GM12873 (cell line): ENCODE data around the gene GATB.
A peak's percentile ranks its signal among the peaks of the same experiment; 100 is the strongest.

Experiments used
- TF ChIP-seq, protein P1 (sequence below): IDR thresholded peaks from 2 replicates; pipeline ENCODE4 v1.5.1; 2012; ENCODE audit warnings: low read depth, mild to moderate bottlenecking, moderate library complexity, low read length, control low read depth; ENCODE audit not compliant: insufficient read depth; ENCODE audit errors: missing control alignments

Gene GATB

DNA sequence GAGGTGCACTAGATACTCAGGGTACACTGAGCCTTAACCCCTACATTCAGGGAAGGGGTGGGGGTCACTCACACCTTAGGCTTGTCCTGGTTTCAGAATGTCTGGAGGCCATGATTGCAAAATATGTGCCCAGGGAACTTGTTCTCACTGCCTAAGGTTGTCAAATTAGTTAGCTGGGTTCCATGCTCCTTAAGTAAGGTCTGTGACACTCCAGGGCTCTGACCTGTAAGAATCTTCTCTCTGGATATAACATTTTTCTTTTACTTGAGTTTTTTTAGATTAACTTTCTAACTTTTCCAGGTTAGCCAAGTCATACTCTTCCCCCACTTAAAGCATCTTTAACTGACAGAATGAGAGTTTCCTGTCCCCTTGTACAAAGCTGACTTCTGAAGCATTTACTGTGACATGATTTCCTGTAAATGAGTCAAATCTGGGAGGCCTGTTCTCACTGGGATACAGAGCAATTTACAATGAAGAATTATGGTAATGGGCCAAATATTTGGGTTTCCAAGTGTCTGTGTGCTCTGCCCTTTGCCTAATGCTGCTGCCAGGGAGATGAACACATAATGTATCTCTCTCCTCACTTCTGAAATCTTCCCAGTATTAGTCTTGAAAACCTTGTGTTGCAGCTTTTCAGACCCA, 101.7 kb downstream of the GATB start:
- TF ChIP-seq, protein P1, sequence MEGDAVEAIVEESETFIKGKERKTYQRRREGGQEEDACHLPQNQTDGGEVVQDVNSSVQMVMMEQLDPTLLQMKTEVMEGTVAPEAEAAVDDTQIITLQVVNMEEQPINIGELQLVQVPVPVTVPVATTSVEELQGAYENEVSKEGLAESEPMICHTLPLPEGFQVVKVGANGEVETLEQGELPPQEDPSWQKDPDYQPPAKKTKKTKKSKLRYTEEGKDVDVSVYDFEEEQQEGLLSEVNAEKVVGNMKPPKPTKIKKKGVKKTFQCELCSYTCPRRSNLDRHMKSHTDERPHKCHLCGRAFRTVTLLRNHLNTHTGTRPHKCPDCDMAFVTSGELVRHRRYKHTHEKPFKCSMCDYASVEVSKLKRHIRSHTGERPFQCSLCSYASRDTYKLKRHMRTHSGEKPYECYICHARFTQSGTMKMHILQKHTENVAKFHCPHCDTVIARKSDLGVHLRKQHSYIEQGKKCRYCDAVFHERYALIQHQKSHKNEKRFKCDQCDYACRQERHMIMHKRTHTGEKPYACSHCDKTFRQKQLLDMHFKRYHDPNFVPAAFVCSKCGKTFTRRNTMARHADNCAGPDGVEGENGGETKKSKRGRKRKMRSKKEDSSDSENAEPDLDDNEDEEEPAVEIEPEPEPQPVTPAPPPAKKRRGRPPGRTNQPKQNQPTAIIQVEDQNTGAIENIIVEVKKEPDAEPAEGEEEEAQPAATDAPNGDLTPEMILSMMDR, result no peak

DNA sequence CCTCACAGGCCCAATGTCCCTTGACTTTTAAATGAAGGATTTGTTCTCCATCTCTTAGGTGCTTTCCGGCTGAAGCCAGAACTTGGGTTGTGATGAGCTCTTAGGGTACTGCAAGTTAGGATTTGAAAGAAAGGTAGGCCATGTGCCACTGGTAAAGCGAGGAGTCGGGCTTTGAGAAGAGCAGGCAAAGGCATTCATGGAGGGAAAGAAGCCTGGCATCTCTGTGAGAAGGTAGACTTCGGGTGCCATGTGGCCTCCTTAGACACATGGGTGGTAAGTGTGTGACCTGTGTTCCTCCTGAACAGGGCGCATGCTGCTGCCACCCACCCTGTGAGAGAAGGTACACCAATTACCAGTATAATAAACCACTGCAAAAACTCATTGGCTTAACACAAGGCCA, 102.9 kb downstream of the GATB start:
- TF ChIP-seq, protein P1, result no peak

DNA sequence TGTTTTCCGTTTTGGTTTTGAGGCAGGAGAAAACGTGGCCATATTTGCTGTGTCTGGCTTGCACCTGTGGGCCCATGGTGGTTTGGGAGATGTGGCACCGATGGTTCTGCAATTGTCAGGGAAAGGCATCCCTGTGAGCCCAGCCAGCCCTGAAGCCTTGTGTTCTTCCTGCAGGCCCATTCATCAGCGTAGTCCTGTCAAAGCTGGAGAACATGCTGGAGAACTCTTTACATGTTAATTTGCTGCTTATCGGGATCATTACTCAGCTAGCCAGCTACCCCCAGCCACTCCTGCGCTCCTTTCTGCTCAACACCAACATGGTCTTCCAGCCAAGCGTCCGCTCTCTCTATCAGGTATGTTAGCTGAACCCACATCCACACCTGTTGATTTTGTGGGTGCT, 104.7 kb downstream of the GATB start:
- TF ChIP-seq, protein P1, result no peak

DNA sequence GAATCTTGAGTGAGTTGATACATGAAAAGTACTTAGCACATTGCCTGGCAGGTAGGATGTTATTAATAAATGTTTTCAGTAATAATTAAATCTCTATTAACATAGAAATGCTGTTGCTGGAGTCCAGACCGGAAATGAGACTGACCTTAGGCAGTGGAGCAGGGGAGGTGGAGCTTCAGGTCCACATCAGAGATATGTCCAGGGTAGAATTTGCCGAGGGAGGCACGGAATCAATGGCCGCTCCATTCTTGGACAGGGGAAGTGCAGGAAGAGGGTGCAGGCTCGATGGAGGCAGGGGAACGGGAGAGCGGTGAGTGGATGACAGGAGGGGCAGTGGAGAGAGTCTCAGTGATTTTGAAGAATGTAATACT, 107.3 kb downstream of the GATB start:
- TF ChIP-seq, protein P1, result no peak

DNA sequence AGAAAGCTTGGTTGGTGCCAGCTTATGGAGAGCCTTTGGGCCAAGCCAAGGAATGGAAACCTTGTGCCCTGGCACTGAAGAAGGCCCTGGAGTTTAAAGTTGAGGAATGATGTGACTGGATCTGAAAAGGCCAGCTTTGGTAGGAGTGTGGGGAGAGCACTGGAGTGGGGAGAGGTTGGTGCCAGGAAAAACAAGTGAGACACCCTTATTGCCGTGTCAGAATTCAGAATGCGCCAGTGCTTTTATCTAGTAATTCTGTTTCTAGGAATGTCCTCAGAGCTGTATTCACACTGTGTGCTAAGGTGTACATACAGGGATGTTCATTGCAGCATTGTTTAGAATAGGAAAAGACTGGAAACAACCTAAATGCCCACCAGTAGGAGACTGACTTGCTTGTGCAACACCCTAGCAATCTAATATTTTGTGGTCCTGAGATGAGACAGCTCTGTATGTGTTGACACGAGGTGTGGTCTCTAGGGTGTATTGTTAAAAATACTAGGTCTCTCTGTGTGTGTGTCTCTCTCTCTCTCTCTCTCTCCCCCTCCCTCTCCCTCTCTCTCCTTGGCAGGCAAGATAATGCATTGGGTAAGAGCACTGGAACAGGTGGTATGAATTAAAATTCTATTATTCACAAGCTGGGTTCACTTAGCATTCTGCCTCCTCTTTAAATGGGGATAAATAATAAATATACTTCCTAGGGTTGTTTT, 107.8 kb downstream of the GATB start:
- TF ChIP-seq, protein P1, result no peak

DNA sequence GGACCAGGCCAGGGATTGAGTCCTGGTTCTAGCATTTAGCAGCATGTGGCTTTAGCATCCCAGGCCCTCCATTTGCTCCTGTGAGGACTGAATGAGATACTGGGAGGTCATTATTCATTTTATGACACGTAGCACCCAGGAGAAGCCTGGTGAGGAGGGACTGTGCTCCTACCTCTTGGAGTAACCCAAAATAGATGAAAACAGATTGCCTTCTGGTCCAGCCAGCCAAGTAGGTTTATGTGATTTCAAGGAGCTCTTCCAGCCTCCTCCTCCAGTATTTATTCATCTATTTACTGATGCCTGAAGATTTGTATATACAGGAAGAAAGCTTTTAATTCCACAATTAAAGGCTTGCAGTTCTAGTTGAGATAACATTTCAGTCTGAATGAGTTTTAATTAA, 109.3 kb downstream of the GATB start:
- TF ChIP-seq, protein P1, result no peak

DNA sequence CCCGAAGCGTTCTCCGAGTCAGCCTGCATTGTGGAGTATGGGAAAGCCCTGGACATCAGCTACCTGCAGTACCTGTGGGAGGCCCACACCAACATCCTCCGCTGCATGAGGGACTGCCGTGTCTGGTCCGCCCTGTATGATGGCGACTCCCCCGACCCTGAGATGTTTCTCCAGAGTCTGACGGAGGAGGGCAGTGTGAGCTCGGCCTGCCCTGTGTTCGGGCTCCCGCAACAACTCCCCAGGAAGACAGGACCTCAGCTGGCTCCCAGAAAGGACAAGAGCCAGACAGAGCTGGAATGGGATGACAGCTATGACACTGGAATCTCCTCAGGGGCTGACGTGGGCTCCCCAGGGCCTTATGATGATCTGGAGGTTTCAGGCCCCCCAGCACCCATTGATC, 111.3 kb downstream of the GATB start:
- TF ChIP-seq, protein P1, result peak; percentile 12
